ENCODE data around the gene SUDS3.

SUDS3 gene

GRCh38 chr12:118377884-118378470 is 1.6 kb downstream of the SUDS3 start:
- in situ Hi-C loops (cut with MboI; ENCODE audit: low sequenced_read_pairs), result loop anchor here (25.0 kb wide), 1 partner anchor 516 kb away; no protein-coding TSS in a partner anchor

- in situ Hi-C loops (cut with MboI; ENCODE audit: low sequenced_read_pairs), result loop anchor here (25.0 kb wide), 1 partner anchor 529 kb away; no protein-coding TSS in a partner anchor
Measured at GRCh38 chr12:118391424-118391823, 15.1 kb downstream of the SUDS3 start.

- in situ Hi-C loops (cut with MboI; ENCODE audit: low sequenced_read_pairs), result loop anchor here (25.0 kb wide), 1 partner anchor 530 kb away; no protein-coding TSS in a partner anchor
Measured at GRCh38 chr12:118391836-118392235, 15.5 kb downstream of the SUDS3 start.

- in situ Hi-C loops (cut with MboI; ENCODE audit: low sequenced_read_pairs), result loop anchor here (25.0 kb wide), 1 partner anchor 536 kb away; no protein-coding TSS in a partner anchor
Measured at GRCh38 chr12:118397708-118398440, 21.5 kb downstream of the SUDS3 start.

GRCh38 chr12:118398524-118398923 is 22.2 kb downstream of the SUDS3 start:
- in situ Hi-C loops (cut with MboI; ENCODE audit: low sequenced_read_pairs), result loop anchor here (25.0 kb wide), 1 partner anchor 536 kb away; no protein-coding TSS in a partner anchor

DNA sequence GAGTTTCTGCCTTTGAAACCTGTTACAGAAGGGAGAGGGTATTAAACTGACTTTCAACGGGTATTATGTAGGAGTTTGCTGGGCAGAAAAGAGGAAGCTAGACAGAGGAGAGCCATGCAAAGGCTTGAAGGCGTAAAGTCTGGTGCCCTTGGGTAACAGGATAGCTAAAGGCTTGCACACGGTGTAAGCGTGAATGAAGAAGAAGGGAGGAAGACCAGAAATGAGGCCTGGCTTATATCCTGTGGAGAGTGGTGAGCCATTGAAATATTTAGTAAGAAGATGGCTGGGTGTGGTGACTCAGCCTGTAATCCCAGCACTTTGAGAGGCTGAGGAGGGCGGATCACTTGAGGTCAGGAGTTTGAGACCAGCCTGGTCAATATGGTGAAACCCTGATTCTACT is 22.6 kb downstream of the SUDS3 start:
- in situ Hi-C loops (cut with MboI; ENCODE audit: low sequenced_read_pairs), result loop anchor here (25.0 kb wide), 1 partner anchor 537 kb away; no protein-coding TSS in a partner anchor

GRCh38 chr12:118402251-118402650 is 25.9 kb downstream of the SUDS3 start:
- in situ Hi-C loops (cut with MboI; ENCODE audit: low sequenced_read_pairs), result loop anchor here (25.0 kb wide), 1 partner anchor 635 kb away; no protein-coding TSS in a partner anchor

- in situ Hi-C loops (cut with MboI; ENCODE audit: low sequenced_read_pairs), result loop anchor here (25.0 kb wide), 1 partner anchor 632 kb away; no protein-coding TSS in a partner anchor
Measured at GRCh38 chr12:118404876-118405521, 28.6 kb downstream of the SUDS3 start.

GRCh38 chr12:118408241-118408640 is 31.9 kb downstream of the SUDS3 start:
- in situ Hi-C loops (cut with MboI; ENCODE audit: low sequenced_read_pairs), result loop anchor here (25.0 kb wide), 1 partner anchor 629 kb away; no protein-coding TSS in a partner anchor

DNA sequence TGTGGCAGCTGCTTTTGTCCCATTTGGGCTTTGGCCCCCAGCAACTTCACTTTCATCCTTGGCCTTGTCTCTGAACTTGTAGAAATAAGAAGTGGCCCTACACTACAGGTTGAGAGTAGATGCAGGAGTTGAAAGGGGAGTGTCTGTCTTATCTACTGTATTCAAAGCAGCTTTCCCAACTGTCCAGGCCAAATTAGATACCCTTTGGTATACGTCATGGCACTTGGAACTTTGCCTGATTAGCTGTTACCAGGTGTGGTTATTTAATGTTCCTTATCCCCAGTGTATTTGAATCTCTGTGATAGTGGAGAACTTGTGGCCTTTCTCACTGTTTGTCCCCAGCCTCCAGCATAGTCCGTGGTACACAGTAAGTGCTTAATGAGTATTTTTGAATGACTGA is 33.5 kb downstream of the SUDS3 start:
- in situ Hi-C loops (cut with MboI; ENCODE audit: low sequenced_read_pairs), result loop anchor here (25.0 kb wide), 1 partner anchor 627 kb away; no protein-coding TSS in a partner anchor

GRCh38 chr12:118417942-118418341 is 41.6 kb downstream of the SUDS3 start:
- in situ Hi-C loops (cut with MboI; ENCODE audit: low sequenced_read_pairs), result loop anchor here (25.0 kb wide), 1 partner anchor 619 kb away; no protein-coding TSS in a partner anchor

DNA sequence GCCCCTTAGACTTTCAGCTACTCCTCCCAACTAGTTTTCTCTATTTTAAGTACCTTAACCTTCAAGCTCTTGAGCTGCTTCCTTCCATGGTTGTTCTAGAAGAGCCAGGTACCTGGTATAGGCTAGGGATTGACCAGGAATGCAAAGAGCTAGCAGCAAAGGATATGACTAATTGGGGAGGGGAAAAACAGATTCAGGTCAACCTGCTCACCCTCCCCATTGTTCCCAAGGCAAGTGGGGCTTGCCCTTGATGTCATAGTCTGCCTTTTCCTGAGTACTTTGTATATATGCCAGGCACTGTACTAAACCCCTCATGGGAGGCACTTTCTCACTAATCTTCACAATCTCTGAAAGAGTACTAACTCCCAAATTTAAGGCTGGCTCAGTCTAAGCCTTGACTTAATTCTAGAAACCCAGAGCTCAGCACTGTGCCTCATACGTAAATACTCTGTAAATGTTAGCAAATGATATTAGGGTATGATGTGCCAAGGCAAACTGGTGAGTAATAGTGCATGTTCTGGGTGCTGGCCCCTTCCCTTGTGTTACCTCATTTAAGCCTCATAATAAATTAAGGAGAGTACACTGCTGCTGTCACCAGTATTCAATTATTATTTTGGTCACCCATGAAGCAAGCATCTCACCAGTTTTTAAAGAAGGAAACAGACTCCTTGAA is 42.2 kb downstream of the SUDS3 start:
- in situ Hi-C loops (cut with MboI; ENCODE audit: low sequenced_read_pairs), result loop anchor here (25.0 kb wide), 1 partner anchor 619 kb away; no protein-coding TSS in a partner anchor

DNA sequence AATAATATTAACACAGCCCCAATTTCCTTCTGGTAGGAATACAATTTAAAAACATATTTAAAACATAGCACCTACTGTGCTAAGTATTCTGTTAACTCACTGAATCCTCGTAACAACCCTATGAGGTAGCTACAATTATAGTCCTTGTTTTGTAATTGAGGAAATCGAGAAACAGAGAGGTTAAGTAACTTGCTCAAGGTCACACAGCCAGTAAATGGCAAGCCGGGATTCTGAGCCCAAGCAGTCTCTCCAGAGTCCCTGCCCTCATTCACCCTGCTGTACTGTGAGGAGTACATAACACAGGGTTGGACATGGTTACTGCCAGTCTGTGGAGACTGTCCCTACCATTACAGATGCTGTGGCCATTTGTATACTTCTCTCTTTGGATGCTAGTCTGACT is 44.3 kb downstream of the SUDS3 start:
- in situ Hi-C loops (cut with MboI; ENCODE audit: low sequenced_read_pairs), result loop anchor here (25.0 kb wide), 1 partner anchor 617 kb away; no protein-coding TSS in a partner anchor

- in situ Hi-C loops (cut with MboI; ENCODE audit: low sequenced_read_pairs), result loop anchor here (25.0 kb wide), 1 partner anchor 612 kb away; no protein-coding TSS in a partner anchor
Measured at GRCh38 chr12:118424884-118425283, 48.5 kb downstream of the SUDS3 start.

DNA sequence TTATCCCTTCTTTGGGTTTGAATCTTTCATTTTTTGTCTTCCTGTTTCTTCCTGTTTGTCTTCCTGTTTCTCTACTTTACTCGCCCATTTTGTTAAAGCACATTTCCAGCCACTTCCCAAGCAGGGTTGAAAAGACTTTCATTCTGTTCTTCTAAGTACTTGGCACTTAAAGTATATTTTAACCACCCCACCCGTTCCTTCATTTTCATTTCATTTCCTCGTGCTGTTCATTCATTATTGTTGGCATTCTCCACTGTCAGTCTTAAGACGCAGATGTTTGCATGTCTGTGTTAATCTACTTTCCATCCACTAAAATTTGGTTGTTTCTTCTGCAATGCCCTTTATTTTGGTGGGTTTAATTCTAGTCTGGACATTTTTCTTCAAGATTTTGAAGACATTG is 49.0 kb downstream of the SUDS3 start:
- in situ Hi-C loops (cut with MboI; ENCODE audit: low sequenced_read_pairs), result no loop called here

GRCh38 chr12:118427819-118428218 is 51.5 kb downstream of the SUDS3 start:
- in situ Hi-C loops (cut with MboI; ENCODE audit: low sequenced_read_pairs), result no loop called here

GRCh38 chr12:118428643-118429042 is 52.3 kb downstream of the SUDS3 start:
- in situ Hi-C loops (cut with MboI; ENCODE audit: low sequenced_read_pairs), result no loop called here

DNA sequence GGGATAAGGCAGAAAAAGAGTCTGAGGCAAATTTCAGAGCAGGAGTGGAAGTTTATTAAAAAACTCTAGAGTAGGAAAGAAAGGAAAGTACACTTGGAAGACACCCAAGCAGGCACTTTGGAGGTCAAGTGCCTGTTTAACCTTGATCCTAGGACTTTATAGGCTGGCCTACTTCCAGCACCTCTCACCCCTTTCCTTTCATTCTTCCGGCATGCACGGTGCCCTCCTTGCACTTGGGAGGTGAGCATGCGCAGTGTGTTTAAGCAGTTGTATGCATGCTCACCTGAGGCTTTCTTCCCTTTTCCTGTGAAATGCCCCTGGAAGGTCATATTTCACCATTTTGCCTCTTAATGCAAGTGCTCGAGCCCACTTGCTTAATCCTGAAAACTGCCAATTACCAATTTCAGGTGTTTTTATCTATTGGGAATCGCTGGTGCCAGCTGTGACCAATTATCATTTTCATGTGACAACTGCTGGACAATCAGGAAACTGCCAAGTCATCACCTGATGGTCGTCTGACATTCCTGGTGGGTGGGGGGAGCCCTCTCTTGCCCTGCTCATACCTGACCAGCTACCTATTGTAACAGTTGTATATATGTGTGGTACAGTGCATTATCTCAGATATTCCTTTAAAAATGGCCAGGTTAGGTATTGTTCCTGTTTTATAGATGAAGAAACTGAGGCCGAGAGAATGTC is 53.5 kb downstream of the SUDS3 start:
- in situ Hi-C loops (cut with MboI; ENCODE audit: low sequenced_read_pairs), result no loop called here

GRCh38 chr12:118430516-118430915 is 54.2 kb downstream of the SUDS3 start:
- in situ Hi-C loops (cut with MboI; ENCODE audit: low sequenced_read_pairs), result no loop called here
